Heart right ventricle (tissue), 16 donors: Measurements from ENCODE around the gene PRPF8. TPM values are rescaled to one million over a fixed set of nuclear protein-coding genes. Genes with fewer than 3 reads are reported as not detected.
A peak's percentile ranks its signal among the peaks of the same experiment; 100 is the strongest.

Experiments
- ATAC-seq, 8 donors: fragments of 200-7000 bp; cut with Tn5 transposase; one replicate each; pipeline ENCODE4 v1.9.1; 2020; ENCODE audit warnings: mild to moderate bottlenecking in 8 of 8, moderate library complexity in 8 of 8, moderate number of reproducible peaks in 1 of 8
- DNase-seq, 2 donors: peaks; one replicate each; pipeline ENCODE4 v3.0.0-alpha.2; 2020
- H3K27ac ChIP-seq, 10 donors: fragments of 200-600 bp; sonication (generic) in 2 of 10; one replicate each; pipeline versions ENCODE4 v1.5.0 to v1.8.0; 2020 to 2022; ENCODE audit warnings: mild to moderate bottlenecking in 3 of 10
- H3K27me3 ChIP-seq, 7 donors: fragments of 200-600 bp; one replicate each; pipeline ENCODE4 v1.8.0; 2021 to 2022; ENCODE audit warnings: mild to moderate bottlenecking in 2 of 7
- H3K36me3 ChIP-seq, 9 donors: fragments of 200-600 bp; sonication (generic) in 1 of 9; one replicate each; pipeline versions ENCODE4 v1.5.0 to v1.8.0; 2020 to 2022; ENCODE audit warnings: mild to moderate bottlenecking in 2 of 9
- H3K4me1 ChIP-seq, 9 donors: fragments of 200-600 bp; sonication (generic) in 1 of 9; one replicate each; pipeline versions ENCODE4 v1.5.0 to v1.8.0; 2020 to 2022; ENCODE audit warnings: mild to moderate bottlenecking in 4 of 9
- H3K4me3 ChIP-seq, 10 donors: fragments of 200-600 bp; sonication (generic) in 2 of 10; one replicate each; pipeline versions ENCODE4 v1.5.0 to v1.8.0; 2020 to 2022; ENCODE audit warnings: mild to moderate bottlenecking in 7 of 10, moderate library complexity in 2 of 10
- H3K9me3 ChIP-seq, 11 donors: fragments of 200-600 bp in 10 of 11; sonication (generic) in 2 of 11; one replicate each; pipeline versions ENCODE4 v1.5.0 to v1.8.0; 2013 to 2022; ENCODE audit warnings: mild to moderate bottlenecking in 2 of 11, control low read depth in 1 of 11, moderate library complexity in 1 of 11
- CTCF ChIP-seq, 9 donors: fragments of 200-600 bp; sonication (generic) in 2 of 9; IDR thresholded peaks; one replicate each; pipeline versions ENCODE4 v1.5.0 to v1.8.0; 2021 to 2022; ENCODE audit warnings: antibody characterized with exemption in 9 of 9, mild to moderate bottlenecking in 5 of 9, moderate library complexity in 1 of 9
- WGBS, 2 donors: extraction: QIAGEN DNeasy Blood & Tissue Kit; methylation state at CpG; one replicate each; pipeline ENCODE4 v1.1.7; 2013; ENCODE audit warnings: inconsistent platforms in 1 of 2; 5-methylcytosine and 5-hydroxymethylcytosine counted together
- intact Hi-C, 10 donors: fragments of 100-400 bp; cut with DNase I; formaldehyde crosslinking; loops; one replicate each; pipeline versions ENCODE4 v1.11.1 to v1.14.2; 2022
- polyA plus RNA-seq, 2 donors: library from polyadenylated mRNA; stranded (reverse); fragments of 200-250 nt; gene quantifications; one replicate each; pipeline ENCODE4 v1.2.3, GENCODE V29; 2013
- total RNA-seq, 10 donors: library from RNA; stranded (reverse); fragmentation: NEBNext Ultra II Directional in 3 of 10; extraction: Animal tissue kit (Norgen Biotek cat#: 25700) in 3 of 10; gene quantifications; one replicate each; pipeline versions ENCODE4 v1.2.1 to v1.2.4, GENCODE V29; 2021 to 2023
- donor health status: Arrhythmogenic right ventricular cardiomyopathy.
- donor health status: ischemic (EF 13 %, LVEDD 7.1; RV severe dilation, severe dysfunction).
- donor health status: healthy with polysubstance abuse.
- donor health status: DM: no; HTN: yes; CAD: no.
- donor health status: DM: no; HTN: no; CAD: no.
- donor health status: ischemic (EF 25% LVEDD 6.9; RV normal size, moderate dysfunction).
- donor health status: ischemic (EF 25% LVEDD 5.7; RV mildly dilated, moderate dysfunction).
- donor health status: healthy.
- donor health status: DM: yes; HTN: yes; CAD: no.
- donor health status: Ischemic cardiomyopathy.
- donor health status: ischemic (EF 35%, LVEDD 5.7; RV mildly dilated, moderate dysfunction).
- donor health status: nonischemic (EF 11% LVEDD 7.7; RV severe dilation, severe dysfunction).
- donor health status: DM: yes; HTN: yes; CAD: no.
- donor health status: PGD.
- donor health status: ischemic (EF 29% LVEDD 5.4; RV normal size, mild dysfunction).
- donor health status: nonischemic (EF 23%, LVEDD 6.1; RV moderate dilation, normal function).

Gene PRPF8
- total and polyA plus RNA-seq, 12 donors = 79.1 to 205 (median 173) TPM

- Histone ChIP-seq H3K9me3 (no peaks in the 10 kb centered on the region), H3K27ac (peak overlapping the region in 2 of 10 donors; percentile 42 to 51), H3K36me3 (peaks cover 0 to 70% (median 15%) of the 10 kb centered on the region in 9 donors), H3K4me3 (no peak overlapping the region), H3K4me1 (peaks cover 0 to 17% (median 4%) of the 10 kb centered on the region in 9 donors), H3K27me3 (no peaks in the 10 kb centered on the region)
- no peak for ATAC-seq
- no peak for DNase-seq
- intact Hi-C loops = no loop called here
- WGBS, 2 donors = 96% methylated on average over 45 of the region's 45 CpGs
- no peak for TF ChIP-seq CTCF (IDR thresholded peaks at IDR 0.05)
These were observed 49.6 kb downstream of the PRPF8 start for GRCh38 chr17:1634841-1635650.

GRCh38 chr17:1630662-1631061 is 54.0 kb downstream of the PRPF8 start:
- ATAC-seq (no peak), DNase-seq (no peak)
- intact Hi-C loops = loop anchor here in 3 of 10 donors (1.0 to 2.0 kb wide), 2 partner anchors 56 kb away; no protein-coding TSS in a partner anchor
- Histone ChIP-seq H3K9me3 (no peaks in the 10 kb centered on the region), H3K4me3 (no peak overlapping the region), H3K4me1 (peaks cover 3 to 46% (median 25%) of the 10 kb centered on the region in 9 donors), H3K36me3 (peaks cover 0 to 26% (median 5%) of the 10 kb centered on the region in 9 donors), H3K27ac (no peak overlapping the region), H3K27me3 (no peaks in the 10 kb centered on the region)
- TF ChIP-seq CTCF (IDR thresholded peaks at IDR 0.05) = no peak
- WGBS, 2 donors = 85 to 86% methylated on average over 4 of the region's 4 CpGs

GRCh38 chr17:1629504-1630310 is 55.0 kb downstream of the PRPF8 start:
- WGBS, 2 donors = 6 to 7% methylated on average over 45 of the region's 45 CpGs
- Histone ChIP-seq H3K4me3 (peak overlapping the region; percentile 73 to 93 (median 80)), H3K36me3 (peaks cover 0 to 23% (median 0%) of the 10 kb centered on the region in 9 donors), H3K27ac (peak overlapping the region; percentile 68 to 99 (median 92)), H3K4me1 (peaks cover 3 to 54% (median 24%) of the 10 kb centered on the region in 9 donors), H3K9me3 (no peaks in the 10 kb centered on the region), H3K27me3 (no peaks in the 10 kb centered on the region)
- peak; percentile 33 to 76 (median 60) for TF ChIP-seq CTCF (IDR thresholded peaks at IDR 0.05)
- DNase-seq (peak; percentile 63 to 71), ATAC-seq (peak in 6 of 8 donors; percentile 17 to 31 (median 19))
- intact Hi-C loops = loop anchor here in 9 of 10 donors (1.0 to 5.0 kb wide), 6 partner anchors 19 to 57 kb away; partner anchors contain the start of gene RILP (in 1 of the 9)
